ENCODE measurements around the gene ASB12.

ASB12 gene

GRCh38 chrX:64186974-64187761 is 43.2 kb downstream of the ASB12 start:
- DNase-seq (ENCODE audit: low spot score), result no peak

DNA sequence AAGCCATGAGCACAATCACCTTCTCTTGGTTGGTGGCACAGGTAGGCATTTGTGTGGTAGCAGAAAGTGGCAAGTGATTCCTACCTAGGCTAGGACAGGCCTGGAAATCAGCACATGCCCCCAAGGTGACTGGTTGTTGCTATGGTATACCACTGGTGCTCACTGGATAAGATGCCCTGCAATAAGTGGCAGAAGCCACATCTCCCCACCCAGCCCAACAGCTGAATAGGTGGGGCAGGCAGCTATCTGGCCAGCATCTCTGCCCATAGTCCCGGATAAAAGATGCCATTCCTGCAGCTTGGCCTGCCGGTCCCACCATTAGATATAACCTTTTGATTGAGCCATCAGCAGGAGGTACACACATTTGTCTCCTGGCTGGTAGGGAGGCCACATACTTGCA is 46.0 kb downstream of the ASB12 start:
- no peak for DNase-seq (ENCODE audit: low spot score)

- no peak for DNase-seq (ENCODE audit: low spot score)
These were observed 48.2 kb downstream of the ASB12 start for GRCh38 chrX:64182208-64182607.

- DNase-seq (ENCODE audit: low spot score), result no peak
These were observed 53.5 kb downstream of the ASB12 start for GRCh38 chrX:64176876-64177275.

Measured in germinal center (tissue), 1 donor.